Transverse colon (tissue), 4 donors: Measurements from ENCODE around the gene GLS2. TPM values are rescaled to one million over a fixed set of nuclear protein-coding genes. Genes with fewer than 3 reads are reported as not detected.

Experiments
- DNase-seq: peaks from one replicate; pipeline ENCODE4 v3.0.0-alpha.2; 2019
- H3K27ac ChIP-seq, 4 donors: fragments of 200-600 bp; sonication (generic); 2 replicates each; pipeline ENCODE4 v1.5.1; 2016 to 2018; ENCODE audit warnings: inconsistent platforms in 4 of 4
- H3K27me3 ChIP-seq: fragments of 200-600 bp; sonication (generic); 2 replicates; pipeline ENCODE4 v1.5.1; 2017; ENCODE audit warnings: inconsistent platforms
- H3K36me3 ChIP-seq, 4 donors: fragments of 200-600 bp; sonication (generic); 2 replicates each; pipeline ENCODE4 v1.5.1; 2017 to 2019; ENCODE audit warnings: inconsistent platforms in 4 of 4
- H3K4me1 ChIP-seq, 4 donors: fragments of 200-600 bp; sonication (generic); 2 replicates each; pipeline ENCODE4 v1.5.1; 2017 to 2020; ENCODE audit warnings: inconsistent platforms in 4 of 4
- H3K4me3 ChIP-seq, 4 donors: fragments of 200-600 bp; sonication (generic); 1 replicate in 1 of 4; 2 replicates in 3 of 4; pipeline versions ENCODE4 v1.5.1 to v1.6.1; 2017 to 2019; ENCODE audit warnings: inconsistent platforms in 4 of 4
- H3K9me3 ChIP-seq, 2 donors: fragments of 200-600 bp; sonication (generic); 2 replicates each; pipeline ENCODE4 v1.5.1; 2017 to 2019; ENCODE audit warnings: inconsistent platforms in 2 of 2
- CTCF ChIP-seq, 5 experiments: fragments of 200-600 bp in 3 of 5; fragments of 450-650 bp in 2 of 5; sonication (generic) in 3 of 5; IDR thresholded peaks; 1 replicate in 2 of 5; 2 replicates in 3 of 5; pipeline ENCODE4 v1.5.1; 2016 to 2017; ENCODE audit warnings: antibody characterized with exemption in 5 of 5, inconsistent platforms in 3 of 5, mild to moderate bottlenecking in 2 of 5, moderate library complexity in 1 of 5
- EP300 ChIP-seq: sonication (generic); formaldehyde crosslinking; IDR thresholded peaks from one replicate; pipeline ENCODE4 v1.6.1; 2017; ENCODE audit warnings: antibody characterized with exemption, low read depth
- POLR2A ChIP-seq: fragments of 450-650 bp; IDR thresholded peaks from one replicate; pipeline ENCODE4 v1.6.1; 2016; ENCODE audit warnings: antibody characterized with exemption, mild to moderate bottlenecking, moderate library complexity
- POLR2AphosphoS5 ChIP-seq, 3 donors: sonication (generic); formaldehyde crosslinking; IDR thresholded peaks; one replicate each; pipeline ENCODE4 v1.6.1; 2016; ENCODE audit warnings: antibody characterized with exemption in 3 of 3
- WGBS, 2 donors: methylation state at CpG; one replicate each; pipeline ENCODE4 v1.1.5; 2018; ENCODE audit warnings: low coverage in 1 of 2; 5-methylcytosine and 5-hydroxymethylcytosine counted together
- in situ Hi-C, 4 donors: fragments of 200-750 bp; cut with MboI; loops; one replicate each; pipeline versions ENCODE4 v1.15.0 to v1.15.1; 2017; ENCODE audit warnings: low sequenced_read_pairs in 3 of 4, low pct_ligation_motif_present in 1 of 4, low pct_unique_long_range_greater_than_20kb in 1 of 4
- intact Hi-C: fragments of 100-400 bp; cut with DNase I; formaldehyde crosslinking; loops from one replicate; pipeline ENCODE4 v1.15.1; 2023; ENCODE audit warnings: low total_unique reads
- total RNA-seq, 4 donors: library from RNA; depleted of rRNA; stranded (reverse); fragments of >200 nt; gene quantifications; one replicate each; pipeline ENCODE4 v1.1.0, GENCODE V29; 2016

Gene GLS2
- total RNA-seq, 4 donors from 2014 or later = 0.41 to 0.95 TPM; not detected in 2

GRCh38 chr12:56479625-56480024, 8.3 kb downstream of the GLS2 start:
- WGBS, 2 donors = 92 to 93% methylated on average over 4 to 7 of the region's 7 CpGs
- intact Hi-C loops = no loop called here
- in situ Hi-C loops = no loop called here
- H3K9me3 ChIP-seq = no peaks in the 10 kb centered on the region
- no peaks in the 10 kb centered on the region for H3K4me1 ChIP-seq
- no peaks in the 10 kb centered on the region for H3K27me3 ChIP-seq
- TF ChIP-seq EP300 = no peak
- TF ChIP-seq CTCF (IDR thresholded peaks at IDR 0.05) = no peak
- TF ChIP-seq POLR2A = no peak
- no peaks in the 10 kb centered on the region for H3K36me3 ChIP-seq
- H3K27ac ChIP-seq = no peak overlapping the region
- no peak for DNase-seq
- no peak overlapping the region for H3K4me3 ChIP-seq

- in situ Hi-C loops = no loop called here
- no peak for TF ChIP-seq EP300
- no peak for TF ChIP-seq CTCF (IDR thresholded peaks at IDR 0.05)
- TF ChIP-seq POLR2A = no peak
- TF ChIP-seq POLR2AphosphoS5 (IDR thresholded peaks at IDR 0.05) = no peak
- DNase-seq = no peak
- Histone ChIP-seq H3K36me3 (no peaks in the 10 kb centered on the region), H3K27ac (no peak overlapping the region), H3K27me3 (no peaks in the 10 kb centered on the region), H3K9me3 (no peaks in the 10 kb centered on the region), H3K4me3 (no peak overlapping the region), H3K4me1 (no peaks in the 10 kb centered on the region)
- intact Hi-C loops = no loop called here
- WGBS, 2 donors = 86 to 90% methylated on average over 4 to 6 of the region's 6 CpGs
These were observed 10.3 kb downstream of the GLS2 start for GRCh38 chr12:56477521-56478225.

GRCh38 chr12:56476972-56477432, 11.0 kb downstream of the GLS2 start:
- intact Hi-C loops (no loop called here), in situ Hi-C loops (no loop called here)
- Histone ChIP-seq H3K27me3 (no peaks in the 10 kb centered on the region), H3K4me3 (no peak overlapping the region), H3K4me1 (no peaks in the 10 kb centered on the region), H3K9me3 (no peaks in the 10 kb centered on the region), H3K36me3 (no peaks in the 10 kb centered on the region), H3K27ac (no peak overlapping the region)
- no peak for DNase-seq
- WGBS, 2 donors = no CpG with 5 or more reads among the region's 1 CpG
- TF ChIP-seq CTCF (IDR thresholded peaks at IDR 0.05) = no peak
- no peak for TF ChIP-seq EP300
- TF ChIP-seq POLR2A = no peak
- TF ChIP-seq POLR2AphosphoS5 (IDR thresholded peaks at IDR 0.05) = no peak

- no peaks in the 10 kb centered on the region for H3K9me3 ChIP-seq
- WGBS, 2 donors = 87 to 89% methylated on average over 3 to 6 of the region's 6 CpGs
- DNase-seq = no peak
- no peak overlapping the region for H3K27ac ChIP-seq
- no peaks in the 10 kb centered on the region for H3K4me1 ChIP-seq
- intact Hi-C loops = no loop called here
- H3K27me3 ChIP-seq = no peaks in the 10 kb centered on the region
- H3K36me3 ChIP-seq = no peaks in the 10 kb centered on the region
- in situ Hi-C loops = no loop called here
- H3K4me3 ChIP-seq = no peak overlapping the region
- no peak for TF ChIP-seq POLR2A
- TF ChIP-seq POLR2AphosphoS5 (IDR thresholded peaks at IDR 0.05) = no peak
- TF ChIP-seq EP300 = no peak
- no peak for TF ChIP-seq CTCF (IDR thresholded peaks at IDR 0.05)
These were observed 11.8 kb downstream of the GLS2 start for GRCh38 chr12:56476143-56476542.
